Activated naive CD8-positive, alpha-beta T cell (primary cell): Measurements from ENCODE around the gene TMCO1.
A peak's percentile ranks its signal among the peaks of the same experiment; 100 is the strongest.
"Not testable (repeated sequence)": the region's sequence is repeated elsewhere in the genome, so short reads cannot be mapped to it uniquely, and the experiment has no call there.

ENCODE experiments used
- H3K27ac Mint-ChIP-seq: one replicate; pipeline ENCODE4 v1.8.0; 2021; ENCODE audit warnings: mixed read lengths
- H3K27me3 Mint-ChIP-seq: one replicate; pipeline ENCODE4 v1.8.0; 2021; ENCODE audit warnings: mixed read lengths
- H3K36me3 Mint-ChIP-seq: one replicate; pipeline ENCODE4 v1.8.0; 2021; ENCODE audit warnings: mixed read lengths
- H3K4me1 Mint-ChIP-seq: one replicate; pipeline ENCODE4 v1.8.0; 2021; ENCODE audit warnings: low read depth, mixed read lengths
- H3K4me3 Mint-ChIP-seq: one replicate; pipeline ENCODE4 v1.8.0; 2021; ENCODE audit warnings: mild to moderate bottlenecking, mixed read lengths
- H3K9me3 Mint-ChIP-seq: one replicate; pipeline ENCODE4 v1.8.0; 2021; ENCODE audit warnings: low read depth, mixed read lengths

The TMCO1 gene

DNA sequence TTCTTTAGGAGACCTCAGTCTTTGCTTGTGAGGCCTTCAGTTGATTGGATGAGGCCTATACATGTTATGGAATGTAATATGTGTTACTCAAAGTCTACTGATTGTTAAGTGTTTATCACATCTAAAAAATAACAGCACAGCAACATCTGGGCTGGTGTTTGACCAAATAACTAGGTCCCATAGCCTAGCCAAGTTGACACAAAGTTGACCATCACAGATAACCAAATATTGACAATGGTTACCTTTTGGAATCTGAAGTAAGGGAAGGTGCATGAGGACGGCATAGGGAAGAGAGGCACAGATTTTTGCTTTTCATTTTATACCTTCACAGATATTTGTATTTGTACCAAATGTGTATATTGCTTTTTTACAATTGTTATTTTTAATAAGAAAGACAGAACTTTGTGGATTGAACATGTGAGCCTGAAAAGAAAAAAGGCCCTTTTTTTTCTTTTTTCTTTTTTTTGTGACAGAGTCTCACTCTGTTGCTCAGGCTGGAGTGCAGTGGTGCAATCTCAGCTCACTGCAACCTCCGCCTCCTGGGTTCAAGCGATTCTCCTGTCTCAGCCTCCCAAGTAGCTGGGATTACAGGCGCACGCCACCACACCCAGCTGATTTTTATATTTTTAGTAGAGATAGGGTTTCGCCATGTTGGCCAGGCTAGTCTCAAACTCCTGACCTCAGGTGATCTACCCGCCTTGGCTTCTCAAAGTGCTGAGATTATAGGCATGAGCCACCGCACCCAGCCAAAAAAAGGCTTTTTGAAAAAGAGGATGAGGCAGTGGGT is 52.2 kb downstream of the TMCO1 start:
- not testable (repeated sequence) for H3K27me3 Mint-ChIP-seq, H3K4me1 Mint-ChIP-seq, H3K27ac Mint-ChIP-seq, H3K9me3 Mint-ChIP-seq, H3K4me3 Mint-ChIP-seq, H3K36me3 Mint-ChIP-seq

DNA sequence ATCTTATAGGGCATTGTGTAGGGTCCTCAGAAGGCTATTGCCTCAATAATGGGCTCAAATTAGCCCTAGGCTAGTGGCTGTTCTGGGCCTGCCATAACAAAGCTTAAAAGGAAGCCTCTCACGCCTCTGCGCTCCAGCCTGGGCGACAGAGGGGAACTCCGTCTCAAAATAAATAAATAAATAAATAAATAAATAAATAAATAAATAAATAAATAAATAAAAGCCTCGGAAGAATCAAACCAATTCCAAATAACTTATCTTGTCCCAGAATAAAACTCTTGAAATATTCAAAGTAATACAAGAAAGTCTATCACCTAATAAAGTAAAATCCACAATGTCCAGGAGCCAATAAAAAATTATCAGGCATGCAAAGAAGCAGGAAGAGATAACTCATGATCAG is 55.9 kb downstream of the TMCO1 start:
- H3K4me3 Mint-ChIP-seq, result no peak overlapping the region
- H3K4me1 Mint-ChIP-seq, result no peaks in the 10 kb centered on the region
- H3K27me3 Mint-ChIP-seq, result peaks cover 4% of the 10 kb centered on the region
- no peaks in the 10 kb centered on the region for H3K9me3 Mint-ChIP-seq
- no peak overlapping the region for H3K27ac Mint-ChIP-seq
- H3K36me3 Mint-ChIP-seq, result no peaks in the 10 kb centered on the region

DNA sequence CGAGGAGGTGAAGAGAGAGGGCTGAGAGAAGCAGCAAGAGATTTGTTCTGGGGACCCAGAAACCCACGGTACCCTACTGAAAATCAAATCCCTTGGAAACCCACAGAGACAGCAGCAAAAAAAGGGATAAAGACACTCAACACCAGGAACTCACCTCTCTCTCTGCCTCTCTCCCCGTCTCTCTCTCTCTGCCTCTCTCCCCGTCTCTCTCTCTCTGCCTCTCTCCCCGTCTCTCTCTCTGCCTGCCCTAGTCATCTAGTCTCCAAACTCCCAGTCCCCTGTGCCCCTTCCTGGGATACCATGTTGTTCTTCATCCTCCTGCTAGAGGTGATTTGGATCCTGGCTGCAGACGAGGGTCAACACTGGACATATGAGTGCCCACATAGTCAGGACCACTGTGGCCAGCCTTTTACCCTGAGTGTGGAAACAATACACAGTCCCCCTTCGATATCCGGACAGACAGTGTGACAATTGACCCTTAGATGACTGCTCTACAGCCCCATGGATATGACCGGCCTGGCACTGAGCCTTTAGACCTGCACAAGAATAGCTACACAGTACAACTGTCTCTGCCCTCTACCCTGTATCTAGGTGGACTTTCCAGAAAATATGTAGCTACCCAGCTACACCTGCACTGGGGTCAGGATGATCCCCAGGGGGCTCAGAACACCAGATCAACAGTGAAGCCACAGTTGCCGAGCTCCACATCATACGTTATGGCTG is 60.5 kb downstream of the TMCO1 start:
- H3K27me3 Mint-ChIP-seq, result peaks cover 12% of the 10 kb centered on the region
- no peaks in the 10 kb centered on the region for H3K36me3 Mint-ChIP-seq
- no peak overlapping the region for H3K27ac Mint-ChIP-seq

DNA sequence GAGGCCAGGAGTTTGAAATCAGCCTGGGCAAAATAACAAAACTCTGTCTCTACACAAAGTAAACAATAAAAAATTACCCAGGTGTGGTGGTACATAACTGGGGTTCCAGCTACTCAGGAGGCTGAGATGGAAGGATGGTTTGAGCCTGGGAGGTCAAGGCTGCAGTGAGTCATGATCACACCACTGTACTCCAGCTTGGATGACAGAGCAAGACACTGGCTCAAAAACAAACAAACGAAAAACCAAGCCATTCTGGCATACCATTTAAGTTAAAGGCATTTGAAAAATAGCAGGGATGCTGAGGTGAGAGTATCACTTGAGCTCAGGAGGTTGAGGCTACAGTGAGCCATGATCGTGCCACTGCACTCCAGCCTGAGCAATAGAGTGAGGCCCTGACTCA is 65.0 kb downstream of the TMCO1 start:
- Mint-ChIP-seq H3K4me1 (peaks cover 3% of the 10 kb centered on the region), H3K4me3 (no peak overlapping the region), H3K27ac (no peak overlapping the region), H3K27me3 (peaks cover 12% of the 10 kb centered on the region), H3K36me3 (no peaks in the 10 kb centered on the region), H3K9me3 (no peaks in the 10 kb centered on the region)

More for the DNA sequence above, 60.5 kb downstream of the TMCO1 start:
- no peaks in the 10 kb centered on the region for H3K4me1 Mint-ChIP-seq
- H3K9me3 Mint-ChIP-seq, result no peaks in the 10 kb centered on the region
- no peak overlapping the region for H3K4me3 Mint-ChIP-seq

DNA sequence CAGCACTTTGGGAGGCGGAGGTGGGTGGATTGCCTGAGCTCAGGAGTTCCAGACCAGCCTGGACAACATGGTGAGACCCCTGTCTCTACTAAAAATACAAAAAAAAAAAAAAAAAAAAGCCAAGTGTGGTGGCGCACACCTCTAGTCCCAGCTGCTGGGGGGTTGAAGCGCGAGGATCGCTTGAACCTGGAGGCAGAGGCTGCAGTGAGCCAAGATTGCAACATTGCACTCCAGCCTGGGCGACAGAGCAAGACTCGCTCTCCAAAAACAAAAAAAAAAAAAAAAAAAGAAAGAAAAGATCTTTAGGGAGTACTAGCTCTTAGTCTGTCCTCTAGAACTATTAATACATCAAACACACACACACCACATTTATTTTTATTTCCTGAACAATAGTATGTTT is 66.7 kb downstream of the TMCO1 start:
- not testable (repeated sequence) for H3K36me3 Mint-ChIP-seq, H3K9me3 Mint-ChIP-seq, H3K4me3 Mint-ChIP-seq, H3K27ac Mint-ChIP-seq, H3K27me3 Mint-ChIP-seq
- peaks cover 12% of the 10 kb centered on the region for H3K4me1 Mint-ChIP-seq

DNA sequence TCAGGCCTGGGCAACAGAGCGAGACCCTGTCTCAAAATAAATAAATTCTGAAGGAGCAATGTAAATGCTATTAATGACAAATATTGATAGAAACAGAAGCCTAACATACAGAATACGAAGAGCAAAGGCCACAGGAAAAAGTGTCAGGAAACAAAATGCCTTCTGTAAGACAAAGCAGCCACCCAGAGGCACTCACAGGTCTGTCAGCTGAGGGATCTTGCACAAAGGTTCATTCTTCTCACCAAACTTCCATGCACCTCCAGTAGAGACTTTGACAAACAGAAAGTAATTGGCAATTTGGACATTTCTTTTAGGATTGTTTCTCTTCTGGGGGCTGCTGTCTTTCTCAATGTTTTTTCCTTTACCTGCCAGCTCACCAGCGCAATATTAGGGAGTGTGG is 69.1 kb downstream of the TMCO1 start:
- Mint-ChIP-seq H3K4me3 (peak overlapping the region; percentile 99), H3K9me3 (no peaks in the 10 kb centered on the region), H3K27me3 (no peaks in the 10 kb centered on the region), H3K4me1 (peaks cover 30% of the 10 kb centered on the region), H3K36me3 (no peaks in the 10 kb centered on the region), H3K27ac (no peak overlapping the region)

DNA sequence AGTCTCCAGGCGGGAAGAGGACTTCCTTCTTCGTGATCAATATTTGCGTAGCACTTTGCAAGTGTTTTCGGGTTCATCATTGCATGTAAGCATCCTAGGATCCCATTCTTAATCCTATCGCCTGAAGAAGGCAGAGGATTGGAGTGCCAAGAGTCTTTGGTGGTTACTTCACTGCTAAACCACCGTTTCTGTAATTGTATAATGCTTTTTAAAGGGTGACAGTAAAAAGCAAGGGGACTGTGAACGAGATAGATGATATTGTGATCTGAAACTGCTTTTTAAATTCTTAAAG is 70.0 kb downstream of the TMCO1 start:
- Mint-ChIP-seq H3K9me3 (no peaks in the 10 kb centered on the region), H3K4me1 (peaks cover 31% of the 10 kb centered on the region), H3K36me3 (no peaks in the 10 kb centered on the region), H3K27me3 (no peaks in the 10 kb centered on the region), H3K4me3 (peak overlapping the region; percentile 99), H3K27ac (peak overlapping the region; percentile 97)

DNA sequence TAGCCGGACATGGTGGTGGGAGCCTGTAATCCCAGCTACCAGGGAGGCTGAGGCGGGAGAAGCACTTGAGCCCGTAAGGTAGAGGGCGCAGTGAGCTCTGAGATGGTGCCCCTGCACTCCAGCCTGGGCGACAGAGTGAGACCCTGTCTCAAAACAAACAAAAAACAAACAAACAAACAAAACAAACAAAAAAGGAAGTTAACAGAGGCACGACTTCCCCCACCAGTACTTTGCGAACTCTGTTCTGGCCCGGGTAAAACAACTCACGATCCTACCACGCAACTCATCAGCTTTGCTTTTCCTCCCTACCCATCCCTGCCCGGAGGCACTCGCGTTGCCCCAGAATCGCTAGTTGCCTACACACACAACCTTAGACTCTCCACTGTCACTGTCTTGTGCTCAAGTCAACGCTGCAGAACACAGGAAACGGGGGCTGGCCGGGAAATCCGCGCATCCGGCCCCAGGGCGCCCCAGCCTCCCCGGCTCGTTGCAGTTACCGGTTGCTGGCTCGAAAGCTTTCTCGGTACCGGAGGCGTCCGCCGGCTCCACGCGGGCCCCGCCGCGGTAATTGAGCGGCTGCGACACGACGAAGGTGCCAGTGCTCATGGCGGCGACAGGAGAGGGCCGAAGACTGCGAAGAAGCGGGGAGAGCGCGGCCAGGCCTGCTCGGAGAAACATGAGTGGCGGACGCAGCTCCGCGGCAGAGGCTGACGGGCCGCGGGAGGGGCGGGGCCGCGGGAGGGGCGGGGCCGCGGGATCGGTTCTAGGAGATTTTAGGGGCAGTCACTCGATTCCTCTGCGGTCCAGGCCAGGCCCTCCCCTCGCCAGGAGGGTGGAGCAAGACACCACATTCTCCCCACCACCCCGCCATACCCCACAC is 70.5 kb downstream of the TMCO1 start, which contains the start of gene ALDH9A1:
Gene ALDH9A1, minus strand, starts transcription at position 682 of the 880 bp plus-strand sequence. Its CDS starts 4 bp downstream, at position 678.
- H3K4me3 Mint-ChIP-seq, result peak within 1 kb of the TSS; percentile 99
- H3K36me3 Mint-ChIP-seq, result no peaks in the 10 kb centered on the region
- no peaks in the 10 kb centered on the region for H3K27me3 Mint-ChIP-seq
- peaks cover 33% of the 10 kb centered on the region for H3K4me1 Mint-ChIP-seq
- H3K9me3 Mint-ChIP-seq, result no peaks in the 10 kb centered on the region
- H3K27ac Mint-ChIP-seq, result peak within 1 kb of the TSS; percentile 97

DNA sequence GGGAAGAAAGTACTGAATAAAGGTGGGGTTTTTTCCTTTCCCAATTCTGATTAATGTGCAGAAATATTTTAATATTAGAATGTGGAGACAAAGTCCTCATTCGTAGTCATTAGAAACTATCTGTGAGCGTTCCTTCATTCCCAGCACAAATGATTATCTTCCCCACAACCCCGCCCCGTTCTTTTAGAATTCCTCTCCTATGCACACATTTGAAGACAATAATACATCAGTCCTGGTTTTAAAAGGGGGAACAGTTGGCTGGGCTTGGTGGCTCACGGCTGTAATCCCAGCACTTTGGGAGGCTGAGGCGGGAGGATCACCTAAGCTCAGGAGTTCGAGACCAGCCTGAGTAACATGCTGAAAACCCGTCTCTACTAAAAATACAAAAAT is 71.2 kb downstream of the TMCO1 start:
- Mint-ChIP-seq H3K9me3 (no peaks in the 10 kb centered on the region), H3K27me3 (no peaks in the 10 kb centered on the region), H3K4me3 (peak overlapping the region; percentile 99), H3K36me3 (no peaks in the 10 kb centered on the region), H3K4me1 (peaks cover 33% of the 10 kb centered on the region), H3K27ac (peak overlapping the region; percentile 66)

DNA sequence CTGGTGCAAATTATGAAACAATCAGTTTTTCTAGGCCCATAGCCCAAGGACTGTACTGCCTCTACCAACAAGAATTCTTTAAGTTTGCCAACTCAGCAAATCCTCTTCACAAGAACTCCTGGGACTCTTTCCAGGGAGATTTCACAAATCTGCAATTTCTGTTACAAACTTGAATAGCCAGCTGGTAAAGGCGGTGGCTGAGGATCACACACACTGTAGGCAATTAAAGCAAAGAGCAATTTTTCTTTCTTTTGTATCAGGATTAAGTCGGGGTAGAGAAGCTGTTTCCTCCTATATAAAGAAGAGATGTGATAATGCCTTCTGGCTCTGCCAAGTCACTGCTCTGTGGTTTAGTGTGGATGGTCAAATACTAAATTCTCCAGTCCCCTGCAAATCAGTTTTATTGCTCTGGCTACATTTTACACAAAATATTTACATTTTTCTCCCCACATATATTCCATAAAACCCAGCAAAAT is 72.0 kb downstream of the TMCO1 start:
- Mint-ChIP-seq H3K36me3 (peaks cover 1% of the 10 kb centered on the region), H3K4me3 (peak overlapping the region; percentile 99), H3K27me3 (no peaks in the 10 kb centered on the region), H3K27ac (peak overlapping the region; percentile 17), H3K9me3 (no peaks in the 10 kb centered on the region), H3K4me1 (peaks cover 40% of the 10 kb centered on the region)

DNA sequence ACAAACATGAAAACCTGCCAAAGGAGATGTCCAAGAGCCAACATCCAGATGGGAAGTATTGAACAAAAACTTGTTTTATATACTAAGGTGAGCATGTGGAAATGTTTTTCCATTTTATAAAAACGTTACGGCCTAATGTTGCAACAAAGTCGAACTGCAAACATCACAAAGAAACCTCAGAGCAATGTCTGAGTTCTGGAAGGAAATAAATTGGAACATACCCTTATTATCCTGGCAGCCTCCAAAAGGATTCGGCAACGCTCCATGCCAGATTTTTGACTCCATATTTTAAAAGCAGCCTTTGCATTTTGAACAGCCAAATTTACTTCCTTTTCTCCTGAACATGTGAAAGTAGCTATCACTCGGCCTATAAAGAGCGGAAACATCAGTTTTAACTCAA is 73.6 kb downstream of the TMCO1 start:
- H3K27ac Mint-ChIP-seq, result no peak overlapping the region
- no peak overlapping the region for H3K4me3 Mint-ChIP-seq
- no peaks in the 10 kb centered on the region for H3K27me3 Mint-ChIP-seq
- H3K9me3 Mint-ChIP-seq, result no peaks in the 10 kb centered on the region
- peaks cover 48% of the 10 kb centered on the region for H3K4me1 Mint-ChIP-seq
- H3K36me3 Mint-ChIP-seq, result peaks cover 6% of the 10 kb centered on the region

DNA sequence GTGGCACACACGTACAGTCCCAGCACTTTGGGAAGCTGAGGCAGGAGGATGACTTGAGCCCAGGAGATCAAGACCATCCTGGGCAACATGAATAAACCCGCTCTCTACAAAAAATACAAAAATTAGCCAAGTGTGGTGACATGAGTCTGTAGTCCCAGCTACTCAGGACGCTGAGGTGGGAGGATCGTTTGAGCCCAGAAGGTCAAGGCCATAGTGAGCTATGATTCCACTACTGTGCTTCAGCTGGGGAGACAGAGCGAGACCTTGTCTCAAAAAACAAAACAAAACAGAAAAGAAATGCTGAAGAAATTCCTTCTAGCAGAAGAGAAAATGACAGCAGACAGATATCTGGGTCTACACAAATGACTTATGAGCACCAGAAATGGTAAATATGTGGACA is 80.6 kb downstream of the TMCO1 start:
- peaks cover 19% of the 10 kb centered on the region for H3K36me3 Mint-ChIP-seq
- H3K27me3 Mint-ChIP-seq, result no peaks in the 10 kb centered on the region
- no peaks in the 10 kb centered on the region for H3K9me3 Mint-ChIP-seq
- H3K4me1 Mint-ChIP-seq, result peaks cover 55% of the 10 kb centered on the region
- no peak overlapping the region for H3K27ac Mint-ChIP-seq
- no peak overlapping the region for H3K4me3 Mint-ChIP-seq

DNA sequence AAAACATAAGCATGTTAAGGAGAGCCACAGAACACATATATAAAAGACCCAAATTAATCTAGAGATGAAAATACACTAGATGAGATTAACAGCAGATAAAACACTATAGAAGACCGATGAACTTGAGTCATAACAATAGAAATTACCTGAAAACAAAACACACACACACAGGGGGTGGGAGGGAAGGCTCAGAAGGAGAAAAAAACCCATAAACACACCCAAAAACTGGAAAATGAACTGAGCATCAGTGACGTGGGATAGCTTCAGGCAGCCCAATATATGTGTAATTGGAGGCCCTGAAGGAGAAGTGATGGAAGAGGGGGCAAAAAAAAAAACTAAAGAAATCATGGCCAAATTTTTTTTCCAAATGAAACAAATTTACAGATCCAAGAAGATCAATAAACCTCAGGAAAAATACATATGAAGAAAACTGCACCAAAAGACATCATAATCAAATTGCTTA is 81.7 kb downstream of the TMCO1 start:
- Mint-ChIP-seq H3K4me3 (no peak overlapping the region), H3K4me1 (peaks cover 51% of the 10 kb centered on the region), H3K27me3 (no peaks in the 10 kb centered on the region), H3K9me3 (no peaks in the 10 kb centered on the region), H3K36me3 (peaks cover 22% of the 10 kb centered on the region), H3K27ac (peak overlapping the region; percentile 69)

DNA sequence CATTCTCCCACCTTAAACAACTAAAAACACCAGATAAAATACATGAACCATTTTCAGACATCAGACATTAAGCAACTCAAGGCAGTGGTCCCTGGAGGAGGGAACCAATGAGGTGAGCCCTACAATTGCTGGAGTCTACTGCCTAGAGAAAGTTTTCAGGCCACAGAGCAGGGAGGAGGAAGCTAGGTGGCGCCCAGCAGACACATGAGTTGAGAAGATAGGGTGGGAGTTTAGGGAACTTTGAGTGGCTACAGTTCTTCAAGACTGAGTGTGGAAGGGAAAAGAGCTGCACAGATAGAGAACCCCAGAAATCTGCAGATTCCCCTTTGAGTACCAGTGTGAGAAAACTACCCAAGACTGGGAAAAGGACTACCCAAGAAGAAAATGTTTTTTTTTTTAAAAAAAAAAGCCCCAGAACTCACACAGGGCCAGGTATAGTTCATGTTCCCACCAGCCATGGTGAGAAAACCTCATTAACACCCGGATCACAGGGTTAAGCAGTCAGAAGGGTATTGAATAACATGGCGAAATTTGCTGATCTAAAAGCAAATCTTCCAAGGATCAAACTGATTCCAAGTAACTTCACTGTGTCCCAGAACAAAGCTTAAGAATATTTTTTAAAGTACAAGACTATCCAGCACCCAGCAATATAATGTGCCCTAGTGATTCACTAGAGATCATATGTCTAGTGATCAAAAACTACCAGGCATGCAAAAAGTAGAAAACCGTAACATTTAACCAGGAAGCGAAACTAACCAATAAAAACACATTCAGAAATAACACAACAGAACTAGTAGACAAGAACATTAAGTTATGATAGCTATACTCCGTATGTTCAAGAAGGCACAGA is 82.3 kb downstream of the TMCO1 start:
- Mint-ChIP-seq H3K36me3 (peaks cover 19% of the 10 kb centered on the region), H3K27me3 (no peaks in the 10 kb centered on the region), H3K4me1 (peaks cover 44% of the 10 kb centered on the region)

More for the DNA sequence above, 82.3 kb downstream of the TMCO1 start:
- Mint-ChIP-seq H3K4me3 (no peak overlapping the region), H3K27ac (peak overlapping the region; percentile 69), H3K9me3 (no peaks in the 10 kb centered on the region)
